ENCODE results near the gene PGM5. TPM values are rescaled to one million over a fixed set of nuclear protein-coding genes. Genes with fewer than 3 reads are reported as not detected.

PGM5 gene
- total RNA-seq, 2 experiments from 2014 or later: not detected

- POLR2A ChIA-PET: interaction anchor here (1.6 kb wide), 1 partner anchor 15 kb away, joined by 6 read pairs; no protein-coding TSS in a partner anchor
- TF ChIP-seq CTCF (conservative IDR thresholded peaks at IDR 0.05; ENCODE audit: low read length) (no peak), EZH2phosphoT487 (IDR thresholded peaks at IDR 0.05; ENCODE audit: borderline replicate concordance, low read depth, low read length) (no peak)
Observed at GRCh38 chr9:68480807-68481206, 124.4 kb downstream of the PGM5 start.

GRCh38 chr9:68482548-68482947, 126.1 kb downstream of the PGM5 start:
- no peak overlapping the region for H2AFZ ChIP-seq (ENCODE audit: low read length)
- no peaks in the 10 kb centered on the region for H3K9me2 ChIP-seq (ENCODE audit: insufficient read depth, low read length)
- H3K9me3 ChIP-seq (ENCODE audit: low read length): peaks cover 3% of the 10 kb centered on the region; the same call in 1 of the 2 replicates
- no peak for DNase-seq (ENCODE audit: low spot score)
- no peak overlapping the region for H3K4me2 ChIP-seq (ENCODE audit: low read length)
- POLR2A ChIA-PET: interaction anchor here (0.5 to 1.1 kb wide), 5 partner anchors 14 to 1754 kb away, joined by 3 to 4 read pairs (median 3); no protein-coding TSS in a partner anchor
- H3K36me3 ChIP-seq (ENCODE audit: insufficient read depth, low read length): no peaks in the 10 kb centered on the region
- CTCF ChIA-PET (ENCODE audit: unreplicated experiment): no interaction called here
- intact Hi-C loops (cut with micrococcal nuclease; ENCODE audit: unreplicated experiment): loop anchor here (2.0 kb wide), 1 partner anchor 46 kb away; no protein-coding TSS in a partner anchor
- no TSS peak for BruUV-seq (replicated peaks)
- TF ChIP-seq EZH2phosphoT487 (IDR thresholded peaks at IDR 0.05; ENCODE audit: borderline replicate concordance, low read depth, low read length): no peak
- no peak for TF ChIP-seq CTCF (conservative IDR thresholded peaks at IDR 0.05; ENCODE audit: low read length)
- no peaks in the 10 kb centered on the region for H3K79me2 ChIP-seq (ENCODE audit: insufficient read depth, low read depth, low read length)
- no peak overlapping the region for H3K4me3 ChIP-seq (ENCODE audit: low read depth, low read length, poor library complexity, severe bottlenecking)
- H3K27ac ChIP-seq (ENCODE audit: low read depth, low read length, poor library complexity, severe bottlenecking): no peak overlapping the region
- H4K20me1 ChIP-seq (ENCODE audit: insufficient read depth, low read length): no peaks in the 10 kb centered on the region
- no peaks in the 10 kb centered on the region for H3K4me1 ChIP-seq (ENCODE audit: insufficient read depth, low read length, poor library complexity, severe bottlenecking)

More at GRCh38 chr9:68480807-68481206, 124.4 kb downstream of the PGM5 start:
- no peak overlapping the region for H3K27ac ChIP-seq (ENCODE audit: low read depth, low read length, poor library complexity, severe bottlenecking)
- CTCF ChIA-PET (ENCODE audit: unreplicated experiment): no interaction called here
- no TSS peak for BruUV-seq (replicated peaks)
- DNase-seq (ENCODE audit: low spot score): no peak
- intact Hi-C loops (cut with micrococcal nuclease; ENCODE audit: unreplicated experiment): no loop called here
- no peaks in the 10 kb centered on the region for H4K20me1 ChIP-seq (ENCODE audit: insufficient read depth, low read length)
- H3K79me2 ChIP-seq (ENCODE audit: insufficient read depth, low read depth, low read length): no peaks in the 10 kb centered on the region
- no peaks in the 10 kb centered on the region for H3K36me3 ChIP-seq (ENCODE audit: insufficient read depth, low read length)
- no peaks in the 10 kb centered on the region for H3K9me3 ChIP-seq (ENCODE audit: low read length)
- H2AFZ ChIP-seq (ENCODE audit: low read length): no peak overlapping the region
- no peak overlapping the region for H3K4me3 ChIP-seq (ENCODE audit: low read depth, low read length, poor library complexity, severe bottlenecking)
- no peaks in the 10 kb centered on the region for H3K9me2 ChIP-seq (ENCODE audit: insufficient read depth, low read length)
- no peaks in the 10 kb centered on the region for H3K4me1 ChIP-seq (ENCODE audit: insufficient read depth, low read length, poor library complexity, severe bottlenecking)
- H3K4me2 ChIP-seq (ENCODE audit: low read length): no peak overlapping the region

GRCh38 chr9:68488126-68488525, 131.7 kb downstream of the PGM5 start:
- Histone ChIP-seq H3K79me2 (ENCODE audit: insufficient read depth, low read depth, low read length) (no peaks in the 10 kb centered on the region), H3K27ac (ENCODE audit: low read depth, low read length, poor library complexity, severe bottlenecking) (no peak overlapping the region), H3K4me3 (ENCODE audit: low read depth, low read length, poor library complexity, severe bottlenecking) (no peak overlapping the region), H2AFZ (ENCODE audit: low read length) (no peak overlapping the region), H3K4me1 (ENCODE audit: insufficient read depth, low read length, poor library complexity, severe bottlenecking) (no peaks in the 10 kb centered on the region), H3K9me3 (ENCODE audit: low read length) (peaks cover 3% of the 10 kb centered on the region; the same call in 1 of the 2 replicates), H3K36me3 (ENCODE audit: insufficient read depth, low read length) (no peaks in the 10 kb centered on the region), H3K4me2 (ENCODE audit: low read length) (no peak overlapping the region), H4K20me1 (ENCODE audit: insufficient read depth, low read length) (no peaks in the 10 kb centered on the region), H3K9me2 (ENCODE audit: insufficient read depth, low read length) (no peaks in the 10 kb centered on the region)
- DNase-seq (ENCODE audit: low spot score): no peak
- intact Hi-C loops (cut with micrococcal nuclease; ENCODE audit: unreplicated experiment): no loop called here
- ChIA-PET POLR2A (no interaction called here), CTCF (ENCODE audit: unreplicated experiment) (no interaction called here)
- no TSS peak for BruUV-seq (replicated peaks)
- TF ChIP-seq EZH2phosphoT487 (IDR thresholded peaks at IDR 0.05; ENCODE audit: borderline replicate concordance, low read depth, low read length) (no peak), CTCF (conservative IDR thresholded peaks at IDR 0.05; ENCODE audit: low read length) (no peak)
